Measurements from ENCODE around the gene WWC2. TPM values are rescaled to one million over a fixed set of nuclear protein-coding genes. Genes with fewer than 3 reads are reported as not detected.

Gene WWC2
- total RNA-seq, 1 experiment from 2014 or later: 39.1 TPM

DNA sequence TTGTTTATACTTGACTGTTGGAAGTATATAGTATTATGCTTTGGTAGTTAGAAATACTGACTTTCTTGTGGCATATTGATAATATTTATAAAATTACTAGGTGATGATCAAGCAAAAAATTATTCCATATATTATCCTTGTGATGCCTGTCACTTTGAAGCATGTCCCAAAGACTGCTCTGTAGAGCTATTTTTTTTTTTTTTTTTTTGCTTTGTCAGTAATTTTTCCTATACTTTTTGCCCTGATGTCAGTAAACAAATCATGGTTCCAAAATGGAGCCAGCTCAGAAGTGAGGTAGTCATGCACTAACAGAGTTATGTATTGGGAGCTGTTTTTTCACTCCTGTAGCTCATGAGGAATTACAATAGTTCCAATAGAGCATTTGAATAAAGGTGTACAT lies 11.2 kb downstream of the WWC2 start:
- H3K4me1 ChIP-seq (ENCODE audit: control insufficient read depth in 1 of 2, insufficient read depth in 2 of 2, low read length in 2 of 2): peaks cover 0 to 17% of the 10 kb centered on the region in 2 experiments; a peak in 2 of 4 replicates
- no peak for ATAC-seq
- BruUV-seq (replicated peaks): no TSS peak
- H3K27me3 ChIP-seq (ENCODE audit: insufficient read depth, low read length): no peaks in the 10 kb centered on the region
- no peak for DNase-seq (ENCODE audit: low read depth, low spot score)
- H2AFZ ChIP-seq (ENCODE audit: low read depth, low read length, poor library complexity, severe bottlenecking): no peak overlapping the region
- no peaks in the 10 kb centered on the region for H3K36me3 ChIP-seq (ENCODE audit: control insufficient read depth in 1 of 2, insufficient read depth in 2 of 2, low read length in 2 of 2)
- ChIA-PET POLR2A (interaction anchor here (0.6 kb wide), 1 partner anchor 324 kb away, joined by 3 read pairs; no protein-coding TSS in a partner anchor), CTCF (no interaction called here), RAD21 (ENCODE audit: low non-redundant PET in 1 of 2, low total read pairs in 2 of 2, uncharacterized antibody in 2 of 2, unreplicated experiment in 2 of 2) (no interaction called here)
- no peaks in the 10 kb centered on the region for H4K20me1 ChIP-seq (ENCODE audit: insufficient read depth)
- intact Hi-C loops (cut with micrococcal nuclease): no loop called here
- H3K79me2 ChIP-seq (ENCODE audit: insufficient read depth, low read length): peaks cover 97% of the 10 kb centered on the region
- no peak overlapping the region for H3K9ac ChIP-seq (ENCODE audit: low read length)
- H3K27ac ChIP-seq (ENCODE audit: low read depth, low read length): no peak overlapping the region
- H3K9me2 ChIP-seq (ENCODE audit: insufficient read depth): no peaks in the 10 kb centered on the region
- TF ChIP-seq EZH2phosphoT487 (IDR thresholded peaks at IDR 0.05; ENCODE audit: borderline replicate concordance): no peak
- TF ChIP-seq SIN3A (IDR thresholded peaks at IDR 0.05; ENCODE audit: low read depth): no peak
- TF ChIP-seq RAD21 (IDR thresholded peaks at IDR 0.05; ENCODE audit: low read depth): no peak
- TF ChIP-seq CEBPB (IDR thresholded peaks at IDR 0.05; ENCODE audit: low read depth): no peak
- no peak for TF ChIP-seq EZH2 (IDR thresholded peaks at IDR 0.05)
- TF ChIP-seq POLR2AphosphoS5 (IDR thresholded peaks at IDR 0.05; ENCODE audit: low read depth, low read length): no peak
- TF ChIP-seq ATF3 (IDR thresholded peaks at IDR 0.05): no peak
- H3K9me3 ChIP-seq (ENCODE audit: control insufficient read depth in 1 of 2, insufficient read depth in 1 of 2, low read depth in 1 of 2, low read length in 2 of 2): no peaks in the 10 kb centered on the region
- H3K4me2 ChIP-seq (ENCODE audit: low read length): no peak overlapping the region
- no peak overlapping the region for H3K4me3 ChIP-seq (replicated peaks in 1 of 2; ENCODE audit: low read depth in 1 of 2, low read length in 2 of 2)

- Histone ChIP-seq H3K27me3 (ENCODE audit: insufficient read depth, low read length) (no peaks in the 10 kb centered on the region), H3K9me3 (ENCODE audit: control insufficient read depth in 1 of 2, insufficient read depth in 1 of 2, low read depth in 1 of 2, low read length in 2 of 2) (no peaks in the 10 kb centered on the region), H3K79me2 (ENCODE audit: insufficient read depth, low read length) (peaks cover 99% of the 10 kb centered on the region), H3K4me2 (ENCODE audit: low read length) (no peak overlapping the region), H3K9me2 (ENCODE audit: insufficient read depth) (no peaks in the 10 kb centered on the region), H4K20me1 (ENCODE audit: insufficient read depth) (no peaks in the 10 kb centered on the region; the same call in 1 of the 2 replicates), H3K9ac (ENCODE audit: low read length) (no peak overlapping the region), H3K4me1 (ENCODE audit: control insufficient read depth in 1 of 2, insufficient read depth in 2 of 2, low read length in 2 of 2) (peaks cover 0 to 8% of the 10 kb centered on the region in 2 experiments; a peak in 2 of 4 replicates), H3K36me3 (ENCODE audit: control insufficient read depth in 1 of 2, insufficient read depth in 2 of 2, low read length in 2 of 2) (no peaks in the 10 kb centered on the region), H3K4me3 (replicated peaks in 1 of 2; ENCODE audit: low read depth in 1 of 2, low read length in 2 of 2) (no peak overlapping the region), H3K27ac (ENCODE audit: low read depth, low read length) (no peak overlapping the region), H2AFZ (ENCODE audit: low read depth, low read length, poor library complexity, severe bottlenecking) (no peak overlapping the region)
- POLR2A ChIA-PET: no interaction called here
- DNase-seq (ENCODE audit: low read depth, low spot score) (no peak), ATAC-seq (no peak)
- RAD21 ChIA-PET (ENCODE audit: low non-redundant PET in 1 of 2, low total read pairs in 2 of 2, uncharacterized antibody in 2 of 2, unreplicated experiment in 2 of 2): no interaction called here
- intact Hi-C loops (cut with micrococcal nuclease): no loop called here
- no TSS peak for BruUV-seq (replicated peaks)
- CTCF ChIA-PET: no interaction called here
- TF ChIP-seq, protein P1, sequence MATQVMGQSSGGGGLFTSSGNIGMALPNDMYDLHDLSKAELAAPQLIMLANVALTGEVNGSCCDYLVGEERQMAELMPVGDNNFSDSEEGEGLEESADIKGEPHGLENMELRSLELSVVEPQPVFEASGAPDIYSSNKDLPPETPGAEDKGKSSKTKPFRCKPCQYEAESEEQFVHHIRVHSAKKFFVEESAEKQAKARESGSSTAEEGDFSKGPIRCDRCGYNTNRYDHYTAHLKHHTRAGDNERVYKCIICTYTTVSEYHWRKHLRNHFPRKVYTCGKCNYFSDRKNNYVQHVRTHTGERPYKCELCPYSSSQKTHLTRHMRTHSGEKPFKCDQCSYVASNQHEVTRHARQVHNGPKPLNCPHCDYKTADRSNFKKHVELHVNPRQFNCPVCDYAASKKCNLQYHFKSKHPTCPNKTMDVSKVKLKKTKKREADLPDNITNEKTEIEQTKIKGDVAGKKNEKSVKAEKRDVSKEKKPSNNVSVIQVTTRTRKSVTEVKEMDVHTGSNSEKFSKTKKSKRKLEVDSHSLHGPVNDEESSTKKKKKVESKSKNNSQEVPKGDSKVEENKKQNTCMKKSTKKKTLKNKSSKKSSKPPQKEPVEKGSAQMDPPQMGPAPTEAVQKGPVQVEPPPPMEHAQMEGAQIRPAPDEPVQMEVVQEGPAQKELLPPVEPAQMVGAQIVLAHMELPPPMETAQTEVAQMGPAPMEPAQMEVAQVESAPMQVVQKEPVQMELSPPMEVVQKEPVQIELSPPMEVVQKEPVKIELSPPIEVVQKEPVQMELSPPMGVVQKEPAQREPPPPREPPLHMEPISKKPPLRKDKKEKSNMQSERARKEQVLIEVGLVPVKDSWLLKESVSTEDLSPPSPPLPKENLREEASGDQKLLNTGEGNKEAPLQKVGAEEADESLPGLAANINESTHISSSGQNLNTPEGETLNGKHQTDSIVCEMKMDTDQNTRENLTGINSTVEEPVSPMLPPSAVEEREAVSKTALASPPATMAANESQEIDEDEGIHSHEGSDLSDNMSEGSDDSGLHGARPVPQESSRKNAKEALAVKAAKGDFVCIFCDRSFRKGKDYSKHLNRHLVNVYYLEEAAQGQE (IDR thresholded peaks at IDR 0.05; ENCODE audit: low read depth): no peak
- TF ChIP-seq ZNF274 (IDR thresholded peaks at IDR 0.05; ENCODE audit: low read depth, low read length): no peak
- TF ChIP-seq CTCF (IDR thresholded peaks at IDR 0.05 in 2 of 3, conservative IDR thresholded peaks at IDR 0.05 in 1 of 3; ENCODE audit: borderline replicate concordance in 1 of 3, insufficient read depth in 1 of 3, low read depth in 2 of 3, low read length in 2 of 3): no peak
- no peak for TF ChIP-seq SRF (IDR thresholded peaks at IDR 0.05; ENCODE audit: low read depth)
- no peak for TF ChIP-seq SP1 (IDR thresholded peaks at IDR 0.05; ENCODE audit: low read depth)
- no peak for TF ChIP-seq POLR2A (IDR thresholded peaks at IDR 0.05; ENCODE audit: borderline replicate concordance, extremely low read depth, insufficient read depth, insufficient read length)
- TF ChIP-seq ATF3 (IDR thresholded peaks at IDR 0.05): no peak
- no peak for TF ChIP-seq RAD21 (IDR thresholded peaks at IDR 0.05; ENCODE audit: low read depth)
Observed at GRCh38 chr4:183111452-183111885, 12.4 kb downstream of the WWC2 start.
